Spleen (tissue), 7 donors: Measurements from ENCODE around the gene RELCH.

Source experiments
- POLR2A ChIP-seq, 3 donors: fragments of 450-650 bp; IDR thresholded peaks; one replicate each; pipeline ENCODE4 v1.5.1; 2017; ENCODE audit warnings: antibody characterized with exemption in 3 of 3, mild to moderate bottlenecking in 1 of 3
- TF ChIP-seq, protein P1 (sequence below), 11 experiments: fragments of 200-600 bp in 7 of 11; fragments of 450-650 bp in 4 of 11; sonication (generic) in 4 of 11; IDR thresholded peaks in 8 of 11; conservative IDR thresholded peaks in 3 of 11; 1 replicate in 7 of 11; 2 replicates in 4 of 11; pipeline versions ENCODE4 v1.4.0 to v1.8.0; 2016 to 2021; ENCODE audit warnings: antibody characterized with exemption in 11 of 11, inconsistent platforms in 4 of 11, mild to moderate bottlenecking in 1 of 11
- donor health status: DM: no; HTN: no; CAD: no; lungs with moderate emphysema.
- donor health status: DM: no; HTN: no; CAD: no.
- donor health status: DM: no; HTN: no; CAD: no.

DNA sequence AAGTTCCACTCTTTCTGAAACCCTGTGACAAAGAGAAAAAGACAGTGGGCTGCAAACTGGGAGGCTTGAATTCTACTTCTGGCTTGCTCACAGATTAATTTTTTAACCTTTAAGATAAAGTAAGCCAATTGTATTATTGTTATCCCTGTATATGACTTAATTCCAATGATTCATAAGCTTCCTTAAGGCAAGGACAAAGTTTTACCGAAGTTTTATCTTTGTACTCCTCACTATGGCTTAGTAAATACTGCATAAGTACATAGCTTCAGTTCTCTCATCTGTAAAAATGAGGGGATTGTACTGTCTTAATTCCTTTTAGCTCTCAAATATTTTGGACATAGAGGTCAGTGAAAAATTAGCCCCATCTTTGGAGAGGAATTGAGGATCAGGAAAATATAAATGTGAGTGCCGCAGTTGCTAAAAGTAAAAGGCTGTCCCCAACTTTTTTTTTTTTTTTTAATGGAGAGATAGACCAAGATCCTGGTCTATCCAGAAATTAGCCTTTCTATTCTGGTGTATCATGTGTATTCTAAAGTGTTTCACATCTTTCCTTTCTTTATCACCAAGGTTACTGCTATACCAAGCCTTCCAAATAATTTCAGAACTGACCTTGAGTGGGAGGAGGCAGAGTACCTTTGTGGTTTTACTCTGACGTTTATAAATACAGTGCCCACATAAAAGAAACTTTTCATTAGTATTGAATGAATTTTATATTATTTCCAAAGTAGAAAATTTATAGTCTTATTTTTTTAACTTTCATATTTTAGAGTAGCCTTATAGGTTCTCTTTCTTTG, 13.3 kb downstream of the RELCH start:
- TF ChIP-seq, protein P1, sequence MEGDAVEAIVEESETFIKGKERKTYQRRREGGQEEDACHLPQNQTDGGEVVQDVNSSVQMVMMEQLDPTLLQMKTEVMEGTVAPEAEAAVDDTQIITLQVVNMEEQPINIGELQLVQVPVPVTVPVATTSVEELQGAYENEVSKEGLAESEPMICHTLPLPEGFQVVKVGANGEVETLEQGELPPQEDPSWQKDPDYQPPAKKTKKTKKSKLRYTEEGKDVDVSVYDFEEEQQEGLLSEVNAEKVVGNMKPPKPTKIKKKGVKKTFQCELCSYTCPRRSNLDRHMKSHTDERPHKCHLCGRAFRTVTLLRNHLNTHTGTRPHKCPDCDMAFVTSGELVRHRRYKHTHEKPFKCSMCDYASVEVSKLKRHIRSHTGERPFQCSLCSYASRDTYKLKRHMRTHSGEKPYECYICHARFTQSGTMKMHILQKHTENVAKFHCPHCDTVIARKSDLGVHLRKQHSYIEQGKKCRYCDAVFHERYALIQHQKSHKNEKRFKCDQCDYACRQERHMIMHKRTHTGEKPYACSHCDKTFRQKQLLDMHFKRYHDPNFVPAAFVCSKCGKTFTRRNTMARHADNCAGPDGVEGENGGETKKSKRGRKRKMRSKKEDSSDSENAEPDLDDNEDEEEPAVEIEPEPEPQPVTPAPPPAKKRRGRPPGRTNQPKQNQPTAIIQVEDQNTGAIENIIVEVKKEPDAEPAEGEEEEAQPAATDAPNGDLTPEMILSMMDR (IDR thresholded peaks at IDR 0.05 in 8 of 11, conservative IDR thresholded peaks at IDR 0.05 in 3 of 11), result no peak
- no peak for TF ChIP-seq POLR2A (IDR thresholded peaks at IDR 0.05)
